HG02981 (cell line): ENCODE measurements around the gene PISD.

Source experiments
- ATAC-seq: cut with Tn5 transposase; IDR thresholded peaks from one replicate; pipeline ENCODE4 v1.9.1; 2021; ENCODE audit warnings: mild to moderate bottlenecking, moderate library complexity; ENCODE audit not compliant: unreplicated experiment

PISD gene

DNA sequence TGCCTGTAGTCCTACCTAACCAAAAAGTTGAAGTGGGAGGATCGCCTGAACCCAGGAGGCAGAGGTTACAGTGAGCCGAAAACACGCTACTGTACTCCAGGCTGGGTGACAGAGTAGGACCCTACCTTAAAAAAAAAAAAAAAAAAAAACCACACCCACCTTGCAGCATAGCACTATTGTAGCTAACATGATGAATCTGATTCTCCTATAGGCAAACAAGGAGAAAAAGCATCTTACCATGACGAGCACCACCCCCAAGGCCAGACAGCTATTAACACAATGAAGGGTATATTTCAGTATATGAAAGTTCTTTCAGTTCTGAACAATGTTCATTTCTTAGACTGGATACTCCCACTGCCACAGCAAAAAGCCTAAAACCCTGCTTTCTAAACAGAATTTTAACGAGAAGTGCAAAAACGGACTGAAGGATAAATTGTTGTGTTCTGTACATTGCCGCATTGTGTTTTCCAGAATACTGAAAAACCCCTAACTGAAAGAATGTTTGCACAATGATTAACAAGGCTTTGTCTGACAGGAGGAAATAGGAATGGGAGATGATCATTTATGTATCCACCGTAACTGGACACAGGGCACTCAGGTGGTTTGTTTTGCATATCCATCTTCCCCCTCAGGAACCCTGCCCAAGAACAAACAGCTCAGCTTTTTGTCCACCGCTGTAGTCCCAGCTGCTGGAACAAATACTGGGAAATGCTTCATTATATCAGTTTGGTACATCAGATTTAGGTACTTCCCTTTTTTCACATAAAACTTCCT, 8.9 kb downstream of the PISD start:
- ATAC-seq: no peak

- ATAC-seq: no peak
Observed at GRCh38 chr22:31652088-31652487, 9.9 kb downstream of the PISD start.

GRCh38 chr22:31651664-31652063, 10.4 kb downstream of the PISD start:
- no peak for ATAC-seq

- no peak for ATAC-seq
Observed at GRCh38 chr22:31650391-31650790, 11.6 kb downstream of the PISD start.

GRCh38 chr22:31647523-31648320, 14.3 kb downstream of the PISD start:
- no peak for ATAC-seq

DNA sequence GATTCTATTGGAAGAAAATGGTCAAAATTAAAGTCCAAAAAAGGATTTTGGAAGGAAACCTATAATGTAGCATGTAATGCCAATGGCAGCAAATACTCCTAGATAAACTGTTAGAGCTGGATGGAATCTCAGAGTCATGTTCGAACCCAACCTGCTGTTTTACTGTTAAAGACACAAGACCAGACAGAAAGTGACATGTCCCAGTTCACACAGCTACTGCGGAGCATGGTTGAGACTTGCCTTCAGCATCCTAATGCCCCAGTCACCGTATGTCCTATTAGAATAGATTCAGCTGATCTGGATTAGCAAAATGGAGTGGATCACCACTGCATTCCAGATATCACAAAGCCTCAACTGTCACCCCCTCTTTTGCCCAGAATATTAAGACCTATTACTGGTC, 14.9 kb downstream of the PISD start:
- no peak for ATAC-seq

- peak; percentile 68 for ATAC-seq
Observed at GRCh38 chr22:31646186-31647019, 15.6 kb downstream of the PISD start.

DNA sequence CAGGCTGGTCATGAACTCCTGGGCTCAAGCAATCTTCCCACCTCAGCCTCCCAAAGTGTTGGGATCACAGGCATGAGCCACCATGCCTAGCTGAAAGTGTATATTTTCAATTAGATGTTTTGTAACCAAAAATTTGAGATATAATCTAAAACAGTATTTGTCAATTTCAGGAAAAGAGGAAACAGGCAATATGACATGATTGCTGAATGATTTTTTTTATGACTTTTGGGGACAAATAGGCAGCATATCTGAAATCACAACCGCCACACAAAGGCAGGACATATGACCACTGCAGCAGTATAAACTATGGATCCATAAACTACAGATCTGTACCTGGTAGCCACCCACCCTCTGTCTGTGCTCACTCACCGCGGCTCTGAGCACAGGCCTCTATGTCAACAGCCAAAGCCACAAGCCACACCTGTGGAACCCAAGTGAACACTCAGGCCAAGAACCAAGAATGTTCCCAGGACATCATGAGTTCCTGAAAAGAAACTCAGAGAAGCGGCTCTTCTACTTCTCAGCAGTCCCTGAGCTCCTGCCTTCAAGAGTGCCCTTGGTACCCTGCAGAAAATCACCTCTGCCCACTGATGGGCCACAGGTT, 22.5 kb downstream of the PISD start:
- no peak for ATAC-seq

- no peak for ATAC-seq
Observed at GRCh38 chr22:31637891-31638618, 24.0 kb downstream of the PISD start.

DNA sequence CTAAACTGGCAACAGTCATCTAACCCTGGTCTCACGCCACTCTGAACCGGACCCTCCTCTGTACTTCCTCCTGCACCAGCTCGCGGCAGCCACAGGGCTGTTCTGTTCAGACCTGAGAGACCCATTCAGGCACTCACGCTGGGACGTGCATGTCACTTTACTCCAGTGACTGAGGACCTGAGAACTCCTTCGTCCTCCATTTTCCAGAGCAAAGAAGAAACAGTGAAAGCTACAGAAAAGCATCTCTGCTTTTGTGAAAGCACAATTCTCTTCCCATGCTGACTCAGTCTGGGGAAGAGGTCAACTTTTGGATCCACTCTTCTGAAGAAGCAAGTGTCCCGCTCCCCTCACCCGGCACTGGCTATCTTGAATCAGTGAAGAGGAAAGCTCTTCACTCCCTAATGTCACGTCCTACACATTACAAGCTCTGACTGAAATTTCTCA, 24.5 kb downstream of the PISD start:
- ATAC-seq: peak; percentile 65

- ATAC-seq: no peak
Observed at GRCh38 chr22:31635638-31636306, 26.2 kb downstream of the PISD start.

GRCh38 chr22:31631436-31631835, 30.6 kb downstream of the PISD start:
- ATAC-seq: no peak

DNA sequence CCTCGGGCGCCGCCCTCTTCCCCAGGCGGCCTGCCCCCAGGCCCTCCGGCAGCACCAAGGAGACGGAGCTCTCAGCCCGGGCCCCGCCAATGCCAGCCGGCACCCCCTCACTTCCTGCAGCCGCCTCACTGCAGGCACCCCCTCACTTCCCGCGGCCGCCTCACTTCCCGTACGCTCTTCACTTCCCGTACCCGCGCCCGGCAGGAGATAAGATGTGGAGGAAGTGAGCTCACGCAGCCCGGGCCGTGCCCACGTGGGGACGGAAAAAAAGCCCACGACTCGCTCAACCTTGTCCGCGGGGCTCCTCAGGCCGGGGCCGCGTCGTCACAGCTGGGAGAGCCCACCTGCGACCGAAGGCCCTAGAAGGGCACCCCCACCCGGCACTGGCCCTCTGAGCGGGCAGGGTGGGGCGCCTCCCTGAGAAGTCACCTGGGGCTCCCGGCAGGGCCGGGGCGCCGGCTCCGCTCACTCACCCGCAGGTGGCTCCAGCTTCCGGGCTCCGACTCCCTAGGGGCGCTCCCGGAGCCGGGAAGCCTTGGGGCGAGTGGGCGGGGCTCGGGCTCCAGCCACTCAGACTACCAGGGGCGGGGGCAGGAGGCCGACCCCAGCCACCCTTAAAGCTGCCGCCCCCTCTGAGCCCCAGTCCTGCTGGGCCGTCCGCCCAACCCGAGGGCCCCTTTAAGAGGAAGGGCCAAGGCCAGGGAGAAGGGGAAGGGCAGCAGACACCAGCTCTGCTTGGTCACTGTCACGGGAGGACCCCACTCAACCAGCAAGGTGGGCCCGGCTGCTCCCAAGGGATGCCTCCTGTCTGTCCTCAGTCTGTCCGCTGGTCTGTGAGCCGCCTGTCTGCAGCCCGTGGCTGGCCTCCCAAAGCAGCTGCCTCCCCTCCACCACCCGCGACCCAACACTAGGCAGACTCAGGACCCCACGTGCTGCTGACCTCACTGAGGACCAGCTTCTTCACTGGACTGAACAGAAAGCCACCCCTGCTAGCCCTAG, 31.4 kb downstream of the PISD start:
- ATAC-seq: peak; percentile 49

DNA sequence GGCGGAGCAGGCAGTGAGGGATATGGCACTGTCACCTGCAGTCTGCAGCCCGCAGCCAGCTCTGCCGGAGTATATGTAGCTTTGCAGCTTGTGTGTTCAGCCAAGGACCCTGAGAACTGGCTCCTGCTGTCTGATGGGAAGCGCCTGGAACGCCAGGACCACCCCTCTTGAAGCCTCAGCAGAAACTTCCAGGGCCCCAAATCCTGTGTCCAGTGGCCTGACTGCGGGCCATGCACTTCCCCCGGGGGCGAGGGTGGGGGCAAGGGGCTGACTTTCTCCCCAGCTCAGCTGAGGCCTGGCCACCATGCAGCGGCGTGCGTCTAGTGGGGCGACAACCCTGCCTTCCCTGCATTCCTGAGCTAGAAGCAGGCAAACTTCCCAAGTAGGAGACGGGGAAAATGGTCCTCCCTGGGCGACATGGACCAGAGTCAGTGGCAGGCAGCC, 32.3 kb downstream of the PISD start:
- no peak for ATAC-seq

DNA sequence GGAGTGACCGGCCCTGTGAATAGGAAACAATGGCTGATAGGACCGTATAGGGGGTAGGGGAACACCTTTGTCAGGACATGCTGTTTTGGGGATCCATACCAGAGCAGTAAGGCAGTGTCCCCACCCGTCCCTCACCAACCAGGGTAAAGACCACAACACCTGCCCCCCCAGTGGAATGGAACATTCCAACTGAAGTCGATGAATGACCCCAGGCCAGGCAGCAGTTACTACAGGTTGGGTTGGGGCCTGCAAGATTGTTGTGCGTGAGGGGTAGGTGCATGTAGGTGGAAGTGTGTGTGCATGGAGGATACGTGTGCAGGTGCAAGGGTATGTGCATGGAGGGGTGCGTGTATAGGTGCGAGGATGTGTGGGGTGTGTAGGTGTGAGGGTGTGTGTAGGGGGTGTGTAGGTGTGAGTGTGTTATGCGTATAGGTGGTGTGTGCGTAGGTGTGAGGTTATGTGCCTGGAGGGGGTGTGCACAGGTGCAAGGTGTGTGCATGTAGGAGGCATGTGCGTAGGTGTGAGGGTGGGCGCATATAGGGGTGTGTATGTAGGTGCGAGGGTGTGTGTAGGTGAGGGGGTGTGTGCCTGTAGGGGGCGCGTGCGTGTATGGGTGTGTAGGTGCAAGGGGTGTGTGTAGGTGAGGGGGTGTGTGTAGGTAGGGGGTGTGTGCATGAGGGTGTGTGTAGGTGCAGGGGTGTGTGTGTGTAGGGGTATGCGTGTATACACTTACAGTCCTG, 32.9 kb downstream of the PISD start:
- no peak for ATAC-seq

DNA sequence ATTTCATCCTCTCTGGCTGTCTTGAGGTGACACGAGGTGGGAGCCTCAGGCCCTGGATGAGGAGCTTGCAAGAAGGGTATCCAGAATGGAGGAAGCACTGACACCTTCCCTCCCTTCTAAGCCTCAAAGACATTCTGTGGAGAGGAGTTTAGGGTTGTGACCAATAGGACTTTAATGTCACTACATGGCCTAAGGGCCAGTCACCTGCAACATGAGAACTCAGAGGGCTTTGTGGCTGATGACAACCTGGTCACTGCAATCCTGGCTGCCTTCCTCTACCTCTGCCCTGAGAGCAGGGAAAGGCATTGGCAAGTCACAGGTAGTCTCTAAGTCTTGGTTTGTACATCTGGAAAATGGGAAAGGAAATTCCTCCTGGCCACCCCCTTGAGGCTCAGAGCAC, 33.7 kb downstream of the PISD start:
- ATAC-seq: no peak

DNA sequence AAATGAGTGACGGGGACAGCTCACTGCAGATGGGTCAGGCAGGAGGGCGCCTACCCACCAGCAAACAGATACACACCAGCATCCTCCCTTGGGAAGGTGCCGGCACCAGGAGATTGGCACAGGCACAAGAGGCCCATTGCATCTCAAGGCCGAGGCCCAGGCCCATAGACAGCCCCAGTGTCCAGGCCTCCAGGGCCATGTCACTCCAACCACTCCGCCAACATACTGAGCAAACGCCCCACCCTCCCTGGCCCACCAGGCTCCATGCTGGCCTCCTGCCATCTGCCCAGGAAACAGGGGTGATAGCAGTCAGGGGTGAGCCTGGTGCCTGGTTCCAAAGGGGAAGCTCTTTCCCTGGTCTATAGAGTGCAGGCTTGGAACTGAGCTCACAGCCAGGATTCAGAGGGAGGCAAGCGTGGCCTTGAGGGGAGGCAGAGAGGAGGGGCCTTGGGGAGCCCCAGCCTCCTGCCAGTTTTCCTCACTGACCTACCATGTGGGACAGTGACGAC, 34.7 kb downstream of the PISD start:
- no peak for ATAC-seq
